ENCODE results near the gene ISX.

The ISX gene

GRCh38 chr22:35053060-35053835, 12.7 kb upstream of the ISX start:
- DNase-seq, result no peak

- no peak for DNase-seq
Observed at GRCh38 chr22:35054064-35054463, 11.9 kb upstream of the ISX start.

- no peak for DNase-seq
Observed at GRCh38 chr22:35056486-35056885, 9.5 kb upstream of the ISX start.

- no peak for DNase-seq
Observed at GRCh38 chr22:35057155-35057554, 8.8 kb upstream of the ISX start.

GRCh38 chr22:35059632-35060031, 6.3 kb upstream of the ISX start:
- no peak for DNase-seq

GRCh38 chr22:35064664-35065063, 1.3 kb upstream of the ISX start:
- no peak for DNase-seq

- no peak for DNase-seq
Observed at GRCh38 chr22:35065183-35065582, 775 bp upstream of the ISX start.

GRCh38 chr22:35066768-35067167, 810 bp downstream of the ISX start:
- DNase-seq, result no peak

- no peak for DNase-seq
Observed at GRCh38 chr22:35069541-35069940, 3.6 kb downstream of the ISX start.

GRCh38 chr22:35070451-35071093, 4.6 kb downstream of the ISX start:
- no peak for DNase-seq

- DNase-seq, result no peak
Observed at GRCh38 chr22:35071784-35072183, 5.8 kb downstream of the ISX start.

GRCh38 chr22:35072925-35073324, 7.0 kb downstream of the ISX start:
- no peak for DNase-seq

- DNase-seq, result no peak
Observed at GRCh38 chr22:35074583-35074982, 8.6 kb downstream of the ISX start.

GRCh38 chr22:35076630-35077029, 10.7 kb downstream of the ISX start:
- no peak for DNase-seq

GRCh38 chr22:35085621-35086020, 19.7 kb downstream of the ISX start:
- no peak for DNase-seq

- DNase-seq, result no peak
Observed at GRCh38 chr22:35089139-35089538, 23.2 kb downstream of the ISX start.

GRCh38 chr22:35092406-35092805, 26.4 kb downstream of the ISX start:
- DNase-seq, result no peak

GRCh38 chr22:35098921-35099320, 33.0 kb downstream of the ISX start:
- no peak for DNase-seq

- no peak for DNase-seq
Observed at GRCh38 chr22:35099883-35100282, 33.9 kb downstream of the ISX start.

- DNase-seq, result no peak
Observed at GRCh38 chr22:35102663-35103062, 36.7 kb downstream of the ISX start.

- DNase-seq, result no peak
Observed at GRCh38 chr22:35103761-35104160, 37.8 kb downstream of the ISX start.

GRCh38 chr22:35104491-35104890, 38.5 kb downstream of the ISX start:
- DNase-seq, result no peak

- no peak for DNase-seq
Observed at GRCh38 chr22:35109616-35110015, 43.7 kb downstream of the ISX start.

- no peak for DNase-seq
Observed at GRCh38 chr22:35111244-35111643, 45.3 kb downstream of the ISX start.

GRCh38 chr22:35113341-35113740, 47.4 kb downstream of the ISX start:
- DNase-seq, result no peak

Data from NCI-H510A treated with DMSO at 0.1 percent for 48 hours (cell line).